NCI-H2171 treated with DMSO at 0.1 percent for 48 hours (cell line): Measurements from ENCODE around the gene PDXDC1.
"Not testable (repeated sequence)": the region's sequence is repeated elsewhere in the genome, so short reads cannot be mapped to it uniquely, and the experiment has no call there.

Source experiments
- DNase-seq: peaks from one replicate; lab custom pipeline; 2025; lab: John Stamatoyannopoulos, UW

PDXDC1 gene

DNA sequence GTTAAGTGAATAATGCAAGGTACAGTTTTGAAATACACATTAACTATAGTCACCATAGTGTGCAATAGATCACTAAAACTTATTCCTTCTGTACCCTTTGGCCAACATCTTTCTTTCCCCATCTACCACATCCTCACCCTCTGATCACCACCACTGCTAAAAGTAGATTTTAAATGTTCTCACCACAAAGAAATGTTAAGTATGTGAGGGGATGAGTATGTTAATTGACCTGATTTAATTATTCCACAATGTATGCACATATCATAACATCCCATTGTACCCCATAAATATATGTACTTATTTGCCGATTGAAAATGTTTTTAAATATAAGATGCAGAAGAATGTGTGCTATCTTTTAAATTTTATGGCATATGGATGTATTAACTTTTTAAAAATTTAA, 188.2 kb downstream of the PDXDC1 start:
- DNase-seq, result not testable (repeated sequence)

DNA sequence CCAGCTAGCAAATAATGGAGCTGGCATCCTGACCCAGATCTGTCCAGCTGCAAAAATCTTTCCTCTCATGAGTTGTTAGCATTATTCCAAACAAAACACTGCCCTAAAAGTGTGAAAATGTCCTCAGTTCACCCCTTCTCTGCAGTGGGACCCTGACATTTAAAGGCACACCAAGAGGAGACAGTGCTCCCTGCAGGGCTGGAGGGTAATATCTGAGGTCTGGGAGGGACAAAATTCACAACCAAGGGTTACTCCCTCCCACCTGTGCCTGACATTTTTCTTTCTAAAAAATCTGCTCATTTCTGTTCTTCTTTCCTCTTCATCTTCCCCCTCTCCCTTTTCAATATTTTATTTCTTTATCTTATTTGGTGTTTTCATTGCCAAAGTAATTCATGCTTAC, 191.4 kb downstream of the PDXDC1 start:
- not testable (repeated sequence) for DNase-seq

DNA sequence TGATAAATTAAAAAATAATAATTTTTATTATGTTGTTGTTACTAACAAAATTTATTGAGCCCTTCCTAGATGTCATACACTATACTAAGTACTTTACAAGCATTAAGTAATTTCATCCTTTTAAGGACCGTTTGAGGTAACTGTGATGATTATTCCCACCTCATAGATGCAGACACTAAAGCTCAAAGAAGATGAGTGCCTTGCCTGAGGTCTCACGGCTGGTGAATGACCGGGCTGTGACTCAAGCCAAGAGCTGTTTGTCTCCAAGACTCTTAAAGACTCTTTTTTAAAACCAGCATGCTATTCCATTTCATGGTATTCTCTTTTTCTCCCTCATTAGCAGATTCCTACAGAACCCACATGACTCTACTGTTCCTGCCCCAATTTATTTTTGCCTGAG, 193.5 kb downstream of the PDXDC1 start:
- not testable (repeated sequence) for DNase-seq

DNA sequence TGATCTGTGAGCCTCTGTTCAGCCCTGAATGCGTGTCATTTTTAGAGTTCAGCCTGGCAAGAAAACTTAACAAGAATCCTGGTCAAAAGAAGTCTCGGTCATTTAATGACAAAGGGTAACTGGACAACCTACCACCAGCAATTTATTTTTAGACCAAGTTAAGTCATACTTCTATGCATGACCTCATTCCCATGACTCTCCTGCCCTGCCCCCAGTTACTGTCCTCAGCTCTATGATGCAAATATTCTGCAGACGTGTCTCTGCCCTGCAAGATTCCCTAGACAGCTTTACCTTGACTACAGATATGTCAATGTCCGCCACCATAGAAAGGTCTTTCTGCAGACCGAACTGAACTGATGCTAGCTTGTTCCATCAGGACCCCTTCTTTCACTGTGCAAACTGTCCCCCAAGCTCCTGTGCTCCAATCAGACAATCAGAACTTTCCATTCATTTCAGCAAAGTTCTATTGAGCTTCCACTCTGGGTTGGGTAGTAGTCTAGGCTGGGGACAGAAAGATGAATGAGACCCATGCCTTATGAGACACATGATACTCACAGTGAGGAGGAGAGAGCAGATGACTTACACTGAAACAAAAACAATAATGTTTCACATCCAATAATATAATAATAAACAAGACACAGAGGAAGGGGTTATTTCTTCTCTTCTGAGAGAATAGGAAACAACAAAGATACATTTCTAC, 194.3 kb downstream of the PDXDC1 start:
- not testable (repeated sequence) for DNase-seq

DNA sequence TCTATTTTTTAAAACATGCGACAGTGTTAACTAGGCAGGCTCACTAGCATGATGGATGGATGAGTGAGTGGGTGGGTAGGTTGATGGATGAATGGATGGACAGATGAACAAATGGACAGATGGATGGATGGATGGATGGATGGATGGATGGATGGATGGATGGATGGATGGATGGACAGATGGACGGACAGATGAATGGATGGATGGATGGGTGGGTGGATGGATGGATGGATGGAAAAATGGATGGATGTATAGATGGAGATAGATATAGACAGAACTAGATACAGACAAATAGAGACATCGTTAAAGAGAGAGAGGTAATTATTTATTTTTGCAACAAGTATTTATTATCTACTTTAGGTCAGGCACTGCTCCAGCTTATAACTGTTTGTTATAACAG, 205.1 kb downstream of the PDXDC1 start:
- not testable (repeated sequence) for DNase-seq

DNA sequence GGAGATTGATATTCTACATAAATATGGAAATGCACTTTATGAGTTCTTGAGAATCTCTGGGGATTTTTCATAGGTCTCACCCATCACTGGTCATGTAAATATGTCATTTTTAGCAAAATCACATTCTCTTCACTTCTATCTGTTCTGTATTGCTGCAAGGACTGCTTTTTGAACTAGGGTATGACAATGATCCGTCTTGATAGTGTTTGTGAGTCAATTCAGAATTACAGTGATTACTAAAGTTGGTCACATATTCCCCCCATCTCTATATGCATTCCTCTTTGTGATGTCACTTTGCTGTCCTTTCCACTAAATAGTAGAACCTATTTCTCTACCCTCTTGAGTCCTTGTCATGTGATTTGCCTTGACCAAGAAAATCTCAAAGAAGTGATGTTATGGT, 206.1 kb downstream of the PDXDC1 start:
- DNase-seq, result not testable (repeated sequence)

DNA sequence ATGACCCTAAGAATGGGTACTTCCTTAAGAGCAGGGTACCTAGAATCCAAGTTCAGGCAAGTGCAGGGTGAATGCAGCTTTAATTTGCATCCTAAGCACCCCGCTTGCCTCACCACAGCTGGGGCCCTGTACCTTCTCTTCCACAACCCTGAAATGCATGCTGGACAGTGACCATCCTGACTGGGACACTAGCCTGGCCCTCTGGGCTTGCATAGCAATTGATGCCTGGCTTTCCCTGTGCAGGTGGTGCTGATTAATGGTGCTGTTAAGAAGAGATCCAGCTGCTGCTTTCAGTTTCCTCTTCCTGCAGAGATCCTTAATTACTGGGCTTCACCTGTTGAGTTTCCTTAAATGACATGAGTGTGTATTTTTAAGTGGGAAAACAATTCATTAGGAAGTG, 209.2 kb downstream of the PDXDC1 start:
- DNase-seq, result not testable (repeated sequence)
